Stimulated activated CD4-positive, alpha-beta T cell treated with anti-CD3 and anti-CD28 coated beads, Interleukin-12 subunit alpha, Interleukin-12 subunit beta, amount 100 ng/mL, for 4 hours (primary cell): ENCODE data around the gene IKZF1.

Experiments
- DNase-seq: peaks from one replicate; pipeline ENCODE4 v3.0.0-alpha.2; 2020

The IKZF1 gene

GRCh38 chr7:50310361-50310760 lies 5.8 kb downstream of the IKZF1 start:
- DNase-seq = no peak

DNA sequence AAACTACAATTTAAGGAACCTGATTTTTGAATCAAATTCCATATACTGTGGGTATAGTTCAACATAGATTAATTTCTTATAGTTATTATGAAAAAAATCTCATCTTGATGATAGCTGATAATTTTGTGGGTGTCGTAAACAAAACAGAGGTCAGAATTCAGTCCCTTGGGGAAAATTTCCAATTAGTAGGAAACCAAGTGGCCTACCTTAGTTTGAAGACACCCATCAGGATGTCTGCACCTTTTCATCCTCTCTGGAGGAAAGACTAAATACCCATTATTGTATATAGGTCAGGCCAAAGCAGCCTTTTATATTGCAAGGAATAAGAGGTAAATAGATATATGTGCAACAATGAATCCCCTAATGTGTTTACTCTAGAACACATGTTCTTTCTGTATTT lies 6.4 kb downstream of the IKZF1 start:
- DNase-seq = no peak

DNA sequence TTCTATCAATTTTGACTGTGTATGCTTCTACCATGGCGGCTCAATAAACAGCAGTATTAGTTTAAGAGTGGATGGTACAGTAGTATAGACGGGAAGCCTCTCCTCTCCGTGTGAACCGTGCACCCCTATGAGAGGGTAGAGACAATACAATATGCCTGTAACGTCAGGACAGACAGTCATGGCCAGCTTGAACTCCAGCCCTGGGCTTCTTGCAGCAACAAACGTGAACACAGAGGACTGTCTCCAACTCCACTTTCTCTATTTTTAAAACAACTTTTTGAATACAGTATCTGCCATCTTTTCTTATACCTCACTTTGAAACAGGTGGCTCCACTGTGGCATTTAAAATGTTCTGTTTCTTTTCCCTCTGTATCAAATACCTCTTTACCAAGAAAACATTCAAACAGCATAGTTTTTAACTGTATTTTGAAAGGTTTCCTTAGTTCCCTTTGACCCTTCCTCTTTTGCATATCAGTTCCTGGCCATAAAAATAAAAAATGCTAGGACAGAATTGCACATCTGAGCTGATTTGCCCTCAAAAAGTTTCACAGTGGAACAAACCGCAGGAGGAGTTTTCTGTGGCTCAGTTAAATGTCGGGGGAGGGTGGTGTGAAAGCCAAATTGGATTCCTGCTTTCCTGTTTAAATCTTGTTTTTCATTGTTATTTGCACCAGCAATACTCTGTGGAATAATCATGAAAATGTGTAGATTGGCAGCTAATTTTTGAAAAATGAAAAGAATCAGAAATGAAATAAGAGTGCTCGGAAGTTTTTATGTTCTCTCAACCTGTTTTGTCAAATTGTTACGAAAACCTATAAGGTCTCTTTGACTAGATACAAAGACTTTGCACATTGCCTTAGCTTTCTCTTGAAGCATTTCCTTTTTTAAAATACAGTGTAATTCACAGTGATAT lies 8.0 kb downstream of the IKZF1 start:
- no peak for DNase-seq

DNA sequence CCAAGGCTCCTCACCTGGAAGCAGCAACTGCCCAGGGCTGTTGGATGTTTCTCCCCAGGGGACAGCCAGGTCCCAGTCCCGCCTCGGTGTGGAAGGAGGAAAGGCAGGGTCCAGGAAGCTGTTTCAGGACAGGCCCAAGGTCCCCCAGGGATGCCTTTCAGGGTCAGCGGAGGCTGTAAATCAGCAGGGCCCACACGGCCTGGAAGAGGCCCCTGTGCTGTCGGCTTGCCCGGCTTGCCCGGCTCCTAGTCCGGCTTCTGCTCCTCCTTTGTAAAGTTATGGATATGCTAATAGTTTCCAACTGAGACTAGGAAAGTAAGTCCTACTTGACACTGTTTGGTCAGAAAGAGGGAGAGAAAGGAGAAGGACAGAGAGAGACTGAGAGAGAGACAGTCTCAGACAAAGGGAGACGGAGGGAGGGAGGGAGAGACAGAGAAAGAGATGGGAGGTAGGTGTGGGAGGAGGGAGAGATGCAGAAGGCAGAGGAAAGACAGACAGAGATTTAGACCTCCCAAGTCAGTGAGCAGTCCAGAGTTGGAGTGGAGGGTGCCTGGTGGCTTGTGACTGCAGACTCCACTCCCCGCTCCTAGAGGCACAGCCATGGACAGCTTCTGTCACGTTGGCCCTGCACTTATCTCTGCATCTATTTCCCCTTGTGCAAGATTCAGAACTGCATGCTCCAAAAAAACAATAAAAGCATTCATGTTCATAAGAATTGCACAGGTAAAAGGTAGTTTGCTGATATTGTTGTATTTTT lies 10.5 kb downstream of the IKZF1 start:
- no peak for DNase-seq

DNA sequence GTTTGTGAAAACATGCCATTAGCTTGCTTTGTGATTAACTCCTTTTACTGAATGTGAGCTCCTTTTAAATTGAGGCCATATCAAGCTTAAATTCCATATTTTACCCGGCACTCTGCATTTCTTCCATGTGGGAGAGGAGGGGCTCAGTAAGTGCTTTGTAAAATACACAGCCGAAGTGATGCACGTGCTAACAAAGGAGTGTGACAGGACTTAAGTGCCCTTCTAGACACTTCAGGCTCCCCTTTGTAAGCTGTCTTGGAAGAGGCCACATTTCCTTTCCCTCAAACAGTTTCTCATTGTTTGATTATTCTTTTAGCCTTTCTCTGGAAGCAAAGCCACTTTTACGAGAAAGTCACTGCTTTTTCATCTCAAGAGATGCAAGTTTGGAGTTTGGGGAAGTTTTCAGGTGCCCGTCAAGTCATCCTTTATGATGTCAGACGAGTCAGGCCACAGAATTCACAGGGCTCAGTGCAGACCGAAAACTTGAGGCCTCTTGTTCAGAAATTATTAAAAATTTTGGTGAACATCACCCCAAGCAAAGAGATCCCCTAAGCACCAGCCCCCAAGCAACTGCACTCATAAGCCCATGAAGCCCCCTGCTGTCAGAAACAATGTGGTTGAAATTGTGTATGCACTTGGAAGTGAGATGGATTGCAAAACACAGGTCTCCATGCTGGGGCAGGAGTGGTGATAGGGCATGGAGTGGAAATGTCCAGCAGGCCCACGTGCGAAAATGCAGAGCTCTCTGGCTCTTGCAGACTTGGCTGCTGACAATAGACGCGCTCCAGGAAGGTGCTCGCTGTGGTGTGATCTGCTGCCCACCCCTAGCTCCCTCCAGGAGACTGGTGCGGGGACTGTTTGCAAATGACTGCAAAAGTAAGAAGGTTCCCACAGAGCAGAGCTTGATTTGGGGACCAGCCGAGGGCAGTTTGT lies 11.5 kb downstream of the IKZF1 start:
- no peak for DNase-seq

DNA sequence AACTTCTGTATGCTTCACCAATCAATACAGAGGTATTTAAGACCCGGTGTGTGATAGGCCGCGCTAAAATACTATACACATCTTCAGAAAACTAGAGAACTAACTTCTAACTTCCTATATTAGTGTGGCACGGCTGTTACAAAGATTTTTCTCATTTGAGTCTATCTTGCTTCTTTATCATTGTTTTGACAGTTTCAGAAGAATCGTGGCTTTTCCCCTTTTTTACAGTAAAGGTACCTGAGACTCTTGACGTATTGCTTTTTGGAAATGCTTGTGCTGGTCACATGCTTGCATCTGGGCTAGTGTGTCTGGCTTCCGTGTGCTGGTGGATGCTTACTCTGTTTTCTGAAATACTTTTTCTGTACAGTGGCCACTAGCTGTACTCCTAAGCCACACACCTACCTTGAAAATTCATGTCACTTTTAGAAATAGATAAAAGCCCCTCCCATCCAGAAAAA lies 12.7 kb downstream of the IKZF1 start:
- DNase-seq = no peak

GRCh38 chr7:50317697-50318669 lies 13.5 kb downstream of the IKZF1 start:
- no peak for DNase-seq

DNA sequence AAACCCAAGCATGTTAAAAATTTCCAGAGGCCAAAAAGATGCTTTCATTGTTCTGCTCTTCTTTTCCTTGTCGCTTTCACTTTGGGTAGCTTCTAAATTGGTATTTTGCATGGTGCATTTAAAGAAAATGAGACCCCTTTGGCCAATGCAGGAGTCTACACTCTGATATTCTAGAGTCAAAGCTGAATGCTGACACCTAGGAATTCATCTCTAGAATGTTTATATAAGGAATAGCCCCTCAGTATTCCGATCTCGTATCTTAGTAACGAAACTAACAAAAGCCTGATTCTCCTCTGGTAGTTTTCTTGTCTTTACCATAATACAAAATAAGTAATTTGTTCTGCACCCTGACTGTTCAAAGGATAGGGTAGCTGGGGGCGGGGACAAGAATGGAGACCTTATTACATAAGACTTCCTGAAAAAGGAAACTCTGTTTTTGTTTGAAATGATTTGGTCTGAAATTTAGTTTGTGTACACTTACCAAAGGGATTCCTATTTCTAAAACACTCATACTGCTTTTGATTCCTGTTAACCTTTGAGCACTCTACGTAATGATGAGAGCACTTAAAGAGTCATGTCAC lies 17.1 kb downstream of the IKZF1 start:
- no peak for DNase-seq

- DNase-seq = no peak
These were observed 19.6 kb downstream of the IKZF1 start for GRCh38 chr7:50324113-50324512.

GRCh38 chr7:50327443-50327842 lies 22.9 kb downstream of the IKZF1 start:
- DNase-seq = no peak

GRCh38 chr7:50329775-50330174 lies 25.3 kb downstream of the IKZF1 start:
- no peak for DNase-seq

DNA sequence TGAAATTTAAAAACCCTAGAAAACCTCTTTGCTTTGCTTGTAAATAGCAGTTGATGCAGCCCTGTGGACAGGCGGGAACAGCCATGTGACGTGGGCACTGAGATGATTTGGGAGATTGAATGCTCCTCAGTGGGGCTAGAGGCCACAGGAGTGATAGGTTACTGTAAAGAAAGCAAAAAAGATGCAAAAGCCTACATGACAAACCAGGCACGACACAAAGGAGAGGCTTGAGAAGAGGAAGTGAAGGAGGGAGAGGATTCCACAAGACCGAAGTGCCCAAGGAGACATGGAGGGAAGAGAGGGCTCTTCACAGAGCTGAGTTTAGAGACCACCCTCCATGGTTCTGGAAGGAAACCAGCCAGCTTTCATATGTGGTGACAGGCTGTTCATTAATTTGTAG lies 25.7 kb downstream of the IKZF1 start:
- no peak for DNase-seq

DNA sequence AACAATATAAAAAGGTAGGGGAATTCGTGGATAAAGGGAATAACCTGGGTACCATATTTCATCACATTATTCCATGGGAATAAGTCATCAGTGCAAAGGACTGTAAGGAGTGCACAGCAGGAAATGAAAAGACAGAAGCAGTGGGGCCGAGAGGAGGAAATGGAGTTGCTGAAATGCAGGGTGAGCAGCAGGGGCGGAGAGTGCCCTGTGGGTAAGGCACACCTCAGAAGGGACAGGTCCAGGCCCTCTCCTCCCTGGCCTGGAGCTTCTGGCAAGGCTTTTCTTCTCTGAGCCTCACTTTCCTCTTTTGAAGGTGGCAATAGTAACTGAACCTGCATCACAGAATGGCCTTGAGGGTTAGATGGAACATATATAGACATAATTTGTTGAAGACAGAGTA lies 26.2 kb downstream of the IKZF1 start:
- DNase-seq = no peak

GRCh38 chr7:50331564-50332208 lies 27.2 kb downstream of the IKZF1 start:
- DNase-seq = no peak

DNA sequence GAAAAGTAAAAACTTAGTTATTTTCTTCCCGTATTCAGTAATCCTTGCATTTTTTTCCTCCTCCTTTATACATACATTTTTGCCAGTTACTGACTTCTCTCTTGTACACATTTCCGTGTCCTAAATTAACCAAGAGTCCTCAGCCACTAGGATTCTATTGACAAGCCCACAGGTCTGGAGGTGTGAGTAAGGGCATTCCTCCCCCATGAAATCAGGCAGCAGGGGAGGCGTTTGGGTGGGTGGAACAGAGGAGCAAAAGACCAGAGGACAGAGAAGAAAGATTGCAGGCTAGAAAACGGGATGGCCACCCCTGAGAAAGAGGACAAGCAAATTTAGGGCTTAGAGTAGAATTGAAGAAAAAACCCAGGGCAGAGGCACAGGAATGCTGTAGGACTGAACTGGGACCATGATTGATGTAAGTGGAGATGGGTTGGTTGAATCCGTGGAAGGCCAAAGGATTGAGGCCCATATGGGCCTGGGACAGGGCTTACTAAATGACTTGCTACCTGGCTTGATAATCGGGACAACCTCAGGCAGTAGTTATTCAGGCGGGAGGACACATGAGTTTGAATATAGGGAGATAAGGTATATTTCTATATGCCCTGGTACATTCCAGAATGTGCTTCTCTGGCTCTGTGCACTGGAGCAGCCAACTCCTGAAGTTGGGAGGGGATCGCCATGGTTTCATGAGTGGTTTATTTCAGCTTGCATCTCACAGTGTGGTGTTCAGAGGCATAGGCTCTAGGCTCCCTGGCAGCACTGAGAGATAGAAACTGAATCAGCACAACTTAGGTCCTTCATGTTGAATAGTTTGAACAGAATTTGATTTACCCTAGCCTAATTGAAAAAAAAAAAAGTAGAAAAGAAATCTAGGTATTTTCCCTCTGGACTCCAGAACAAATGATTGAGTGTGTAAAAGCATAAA lies 28.0 kb downstream of the IKZF1 start:
- DNase-seq = no peak

DNA sequence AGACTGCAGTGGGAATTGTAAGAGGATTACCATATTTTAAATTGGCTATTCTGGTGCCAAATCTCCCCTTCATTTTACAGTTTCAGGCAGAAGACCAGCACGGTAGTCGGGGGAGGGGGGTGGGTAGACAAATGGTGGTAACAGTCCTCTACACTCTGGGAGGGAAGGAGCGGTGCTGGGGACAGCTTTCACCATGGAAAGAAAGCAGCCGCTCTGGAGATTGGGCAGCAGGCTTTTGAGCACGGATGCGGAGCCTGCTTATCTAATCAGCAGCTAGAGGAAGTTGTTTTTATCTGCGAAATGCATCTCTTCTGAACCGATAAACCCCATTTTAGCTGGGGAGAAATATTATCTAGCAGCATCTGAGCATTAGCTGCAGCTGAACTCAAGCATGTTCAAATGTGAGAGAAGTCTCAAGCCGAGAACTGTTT lies 28.7 kb downstream of the IKZF1 start:
- DNase-seq = no peak

DNA sequence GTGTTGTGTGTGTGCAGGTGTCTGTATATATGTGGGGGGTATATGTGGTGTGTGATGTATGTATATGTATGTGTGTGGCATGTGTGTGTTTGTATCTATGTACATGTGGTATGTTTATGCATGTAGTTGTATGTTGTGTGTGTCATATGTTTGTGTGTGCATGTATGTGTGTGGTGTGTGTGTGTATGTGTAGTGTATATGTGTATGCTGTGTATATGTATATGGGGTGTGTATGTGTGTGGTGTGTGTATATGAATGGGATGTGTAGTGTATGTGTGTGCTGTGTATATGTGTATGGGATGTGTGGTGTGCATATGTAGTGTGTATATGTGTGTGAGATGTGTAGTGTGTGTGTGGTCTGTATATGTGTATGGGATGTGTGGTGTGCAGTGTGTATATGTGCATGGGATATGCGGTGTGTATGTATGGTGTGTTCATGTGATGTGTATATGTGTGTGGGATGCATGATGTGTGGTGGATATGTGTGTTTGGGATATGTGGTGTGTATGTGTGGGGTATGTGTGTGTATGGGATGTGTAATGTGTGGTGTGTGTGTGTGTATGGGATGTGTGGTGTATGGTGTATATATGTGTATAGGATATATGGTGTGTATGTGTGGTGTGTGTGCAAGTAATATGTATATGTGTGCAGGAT lies 30.0 kb downstream of the IKZF1 start:
- DNase-seq = no peak

DNA sequence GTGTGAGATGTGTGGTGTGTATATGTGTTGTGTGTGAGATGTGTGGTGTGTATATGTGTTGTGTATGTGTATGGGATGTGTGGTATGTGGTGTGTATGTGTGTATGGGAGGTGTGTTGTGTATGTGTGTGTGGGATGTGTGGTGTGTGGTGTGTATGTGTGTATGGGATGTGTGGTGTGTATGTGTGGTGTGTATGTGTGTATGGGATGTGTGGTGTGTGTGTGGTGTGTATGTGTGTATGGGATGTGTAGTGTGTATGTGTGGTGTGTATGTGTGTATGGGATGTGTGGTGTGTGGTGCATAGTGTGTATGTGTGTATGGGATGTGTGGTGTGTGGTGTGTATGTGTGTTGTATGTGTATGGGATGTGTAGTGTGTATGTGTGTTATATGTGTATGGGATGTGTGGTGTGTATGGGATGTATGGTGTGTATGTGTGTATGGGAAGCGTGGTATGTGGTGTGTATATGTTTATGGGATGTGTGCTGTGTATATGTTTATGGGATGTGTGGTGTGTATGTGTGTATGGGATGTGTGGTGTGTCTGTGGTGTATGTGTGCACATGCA lies 30.8 kb downstream of the IKZF1 start:
- DNase-seq = no peak
